H9 (cell line): ENCODE results near the gene PID1. TPM values are rescaled to one million over a fixed set of nuclear protein-coding genes. Genes with fewer than 3 reads are reported as not detected.

Experiments
- DNase-seq: peaks from one replicate; pipeline ENCODE4 v3.0.0-alpha.2; 2017
- H2AFZ ChIP-seq: one replicate; pipeline ENCODE4 v1.6.1; 2013; ENCODE audit warnings: mild to moderate bottlenecking, low read length, control low read depth, moderate library complexity
- H2AK5ac ChIP-seq: 2 replicates; pipeline ENCODE4 v1.6.1; 2013; ENCODE audit warnings: low read length, control low read depth, mixed read lengths; ENCODE audit not compliant: insufficient read length
- H2BK120ac ChIP-seq: one replicate; pipeline ENCODE4 v1.6.1; 2013; ENCODE audit warnings: low read depth, mild to moderate bottlenecking, low read length, control low read depth, inconsistent platforms; ENCODE audit not compliant: poor library complexity, severe bottlenecking
- H2BK12ac ChIP-seq: 2 replicates; pipeline ENCODE4 v1.6.1; 2013; ENCODE audit warnings: low read length, control low read depth, mixed read lengths, low read depth; ENCODE audit not compliant: insufficient read length
- H2BK15ac ChIP-seq: 2 replicates; pipeline ENCODE4 v1.6.1; 2013; ENCODE audit warnings: low read depth, low read length, control low read depth
- H2BK20ac ChIP-seq: one replicate; pipeline ENCODE4 v1.6.1; 2013; ENCODE audit warnings: low read depth, mild to moderate bottlenecking, low read length, control low read depth, inconsistent platforms; ENCODE audit not compliant: poor library complexity, severe bottlenecking
- H2BK5ac ChIP-seq: 2 replicates; pipeline ENCODE4 v1.6.1; 2013; ENCODE audit warnings: low read length, control low read depth, mixed read lengths; ENCODE audit not compliant: insufficient read length
- H3K14ac ChIP-seq: 2 replicates; pipeline ENCODE4 v1.6.1; 2013; ENCODE audit warnings: low read length, control low read depth; ENCODE audit not compliant: insufficient read depth
- H3K18ac ChIP-seq: 2 replicates; pipeline ENCODE4 v1.6.1; 2013; ENCODE audit warnings: low read depth, mild to moderate bottlenecking, mixed read lengths, low read length, control low read depth; ENCODE audit not compliant: insufficient read length
- H3K23ac ChIP-seq: 2 replicates; pipeline ENCODE4 v1.6.1; 2013; ENCODE audit warnings: low read length, control low read depth, mixed read lengths, low read depth; ENCODE audit not compliant: insufficient read length
- H3K23me2 ChIP-seq: 2 replicates; pipeline ENCODE4 v1.6.1; 2013; ENCODE audit warnings: low read depth, mild to moderate bottlenecking, mixed read lengths, low read length, control low read depth; ENCODE audit not compliant: insufficient read length, poor library complexity, severe bottlenecking
- H3K27ac ChIP-seq: 2 replicates; pipeline ENCODE4 v1.5.1; 2013; ENCODE audit warnings: low read length, control low read depth, mixed read lengths, low read depth; ENCODE audit not compliant: insufficient read length
- H3K27me3 ChIP-seq: 2 replicates; pipeline ENCODE4 v1.6.1; 2013; ENCODE audit warnings: low read length, control low read depth, inconsistent platforms; ENCODE audit not compliant: insufficient read depth
- H3K4ac ChIP-seq: 2 replicates; pipeline ENCODE4 v1.6.1; 2013; ENCODE audit warnings: low read depth, mild to moderate bottlenecking, control low read depth, inconsistent platforms, low read length, moderate library complexity
- H3K4me1 ChIP-seq: 2 replicates; pipeline ENCODE4 v1.6.1; 2013; ENCODE audit warnings: low read length, control low read depth, inconsistent platforms; ENCODE audit not compliant: insufficient read depth
- H3K4me2 ChIP-seq: 2 replicates; pipeline ENCODE4 v1.6.1; 2013; ENCODE audit warnings: low read length, control low read depth, mixed read lengths; ENCODE audit not compliant: insufficient read length, insufficient read depth
- H3K56ac ChIP-seq: 2 replicates; pipeline ENCODE4 v1.6.1; 2013; ENCODE audit warnings: low read depth, mild to moderate bottlenecking, mixed read lengths, low read length, control low read depth; ENCODE audit not compliant: insufficient read length
- H3K79me1 ChIP-seq: 2 replicates; pipeline ENCODE4 v1.6.1; 2013; ENCODE audit warnings: low read depth, mild to moderate bottlenecking, moderate library complexity, low read length, control low read depth, inconsistent platforms; ENCODE audit not compliant: insufficient read depth, poor library complexity, severe bottlenecking
- H3K79me2 ChIP-seq: 2 replicates; pipeline ENCODE4 v1.6.1; 2013; ENCODE audit warnings: low read length, control low read depth, inconsistent platforms; ENCODE audit not compliant: insufficient read depth
- H3K9ac ChIP-seq: 2 replicates; pipeline ENCODE4 v1.6.1; 2013; ENCODE audit warnings: low read length, control low read depth, mixed read lengths; ENCODE audit not compliant: insufficient read length; ENCODE audit errors: extremely low read depth
- H3K9me3 ChIP-seq: one replicate; pipeline ENCODE4 v1.6.1; 2013; ENCODE audit warnings: low read depth, low read length, inconsistent platforms; ENCODE audit not compliant: control insufficient read depth
- H3T11ph ChIP-seq: one replicate; pipeline ENCODE4 v1.6.1; 2013; ENCODE audit warnings: mild to moderate bottlenecking, low read length, control low read depth, inconsistent platforms
- H4K20me1 ChIP-seq: one replicate; pipeline ENCODE4 v1.6.1; 2013; ENCODE audit not compliant: control insufficient read depth, insufficient read length, insufficient read depth
- H4K5ac ChIP-seq: 2 replicates; pipeline ENCODE4 v1.6.1; 2013; ENCODE audit warnings: low read depth, mild to moderate bottlenecking, mixed read lengths, low read length, control low read depth; ENCODE audit not compliant: insufficient read length
- H4K8ac ChIP-seq: replicated peaks from 2 replicates; pipeline ENCODE4 v1.6.1; 2013; ENCODE audit warnings: low read length, control low read depth, mixed read lengths, low read depth; ENCODE audit not compliant: insufficient read length
- H4K91ac ChIP-seq: 2 replicates; pipeline ENCODE4 v1.6.1; 2013; ENCODE audit warnings: low read depth, mild to moderate bottlenecking, moderate library complexity, mixed read lengths, low read length, control low read depth; ENCODE audit not compliant: insufficient read length
- H3K27ac Mint-ChIP-seq, 3 experiments: 2 replicates in 2 of 3; 3 replicates in 1 of 3; pipeline ENCODE4 v1.8.0; 2020 to 2021; ENCODE audit warnings: mixed read lengths in 3 of 3, mild to moderate bottlenecking in 1 of 3, moderate library complexity in 1 of 3
- H3K27me3 Mint-ChIP-seq: 2 replicates; pipeline ENCODE4 v1.8.0; 2021; ENCODE audit warnings: low read depth, mild to moderate bottlenecking, moderate library complexity, mixed read lengths
- H3K36me3 Mint-ChIP-seq, 3 experiments: 2 replicates in 2 of 3; 3 replicates in 1 of 3; pipeline ENCODE4 v1.8.0; 2020 to 2021; ENCODE audit warnings: low read depth in 3 of 3, mixed read lengths in 3 of 3; ENCODE audit not compliant: insufficient read depth in 1 of 3
- H3K4me1 Mint-ChIP-seq, 2 experiments: 2 replicates each; pipeline ENCODE4 v1.8.0; 2020; ENCODE audit warnings: mixed read lengths in 2 of 2
- H3K4me3 Mint-ChIP-seq, 2 experiments: 2 replicates in 1 of 2; 3 replicates in 1 of 2; pipeline ENCODE4 v1.8.0; 2020 to 2021; ENCODE audit warnings: mild to moderate bottlenecking in 2 of 2, mixed read lengths in 2 of 2, moderate library complexity in 1 of 2
- H3K9me3 Mint-ChIP-seq, 2 experiments: 2 replicates in 1 of 2; 3 replicates in 1 of 2; pipeline ENCODE4 v1.8.0; 2020; ENCODE audit warnings: mild to moderate bottlenecking in 2 of 2, mixed read lengths in 2 of 2, moderate library complexity in 1 of 2
- CTCF ChIP-seq: fragments of 200-600 bp; sonication (generic); conservative IDR thresholded peaks from 3 replicates; pipeline ENCODE4 v1.8.0; 2021; ENCODE audit warnings: antibody characterized with exemption, mild to moderate bottlenecking
- WGBS: extraction: QIAGEN DNeasy Blood & Tissue Kit; methylation state at CpG from one replicate; pipeline ENCODE4 v1.1.7; 2013; ENCODE audit warnings: missing lambda C conversion rate, low lambda C conversion rate, mixed read lengths; ENCODE audit not compliant: insufficient read length; ENCODE audit errors: extremely low coverage; 5-methylcytosine and 5-hydroxymethylcytosine counted together
- total RNA-seq: library from RNA; stranded (reverse); gene quantifications from 2 replicates; pipeline ENCODE4 v1.2.1, GENCODE V29; 2021

PID1 gene
- total RNA-seq, 1 experiment from 2014 or later = 1.4 TPM

GRCh38 chr2:229231885-229232284 lies 39.2 kb downstream of the PID1 start:
- no peaks in the 10 kb centered on the region for H3K23me2 ChIP-seq
- H3K18ac ChIP-seq = no peak overlapping the region
- H3K9me3 ChIP-seq = no peaks in the 10 kb centered on the region
- H4K5ac ChIP-seq = no peak overlapping the region
- no peak overlapping the region for H3K27ac ChIP-seq
- H4K8ac ChIP-seq = no peak overlapping the region
- no peak overlapping the region for H3K23ac ChIP-seq
- no peaks in the 10 kb centered on the region for H3K4me1 ChIP-seq
- H3K4me2 ChIP-seq = no peak overlapping the region
- H3K79me2 ChIP-seq = no peaks in the 10 kb centered on the region
- no peak overlapping the region for H4K91ac ChIP-seq
- H3K9ac ChIP-seq = no peak overlapping the region
- H2AK5ac ChIP-seq = no peak overlapping the region
- no peak overlapping the region for H3T11ph ChIP-seq
- Mint-ChIP-seq H3K9me3 (no peaks in the 10 kb centered on the region), H3K27me3 (no peaks in the 10 kb centered on the region), H3K27ac (no peak overlapping the region), H3K4me3 (no peak overlapping the region), H3K36me3 (no peaks in the 10 kb centered on the region), H3K4me1 (peaks cover 0 to 3% of the 10 kb centered on the region in 2 experiments; a peak in 1 of 4 replicates)
- no CpG with 5 or more reads among the region's 7 CpGs for WGBS
- H2BK5ac ChIP-seq = no peak overlapping the region
- no peak for TF ChIP-seq CTCF
- no peak overlapping the region for H2BK120ac ChIP-seq
- H3K27me3 ChIP-seq = no peaks in the 10 kb centered on the region
- DNase-seq = no peak
- H3K4ac ChIP-seq = no peak overlapping the region
- no peak overlapping the region for H2BK12ac ChIP-seq
- no peaks in the 10 kb centered on the region for H3K79me1 ChIP-seq
- H4K20me1 ChIP-seq = no peaks in the 10 kb centered on the region
- no peak overlapping the region for H2BK15ac ChIP-seq
- H2BK20ac ChIP-seq = no peak overlapping the region
- no peak overlapping the region for H2AFZ ChIP-seq
- H3K14ac ChIP-seq = no peak overlapping the region
- H3K56ac ChIP-seq = no peak overlapping the region
